Measurements from ENCODE around the gene GPNMB. TPM values are rescaled to one million over a fixed set of nuclear protein-coding genes. Genes with fewer than 3 reads are reported as not detected.

Gene GPNMB
- polyA plus RNA-seq, 1 experiment, result 54.5 TPM

DNA sequence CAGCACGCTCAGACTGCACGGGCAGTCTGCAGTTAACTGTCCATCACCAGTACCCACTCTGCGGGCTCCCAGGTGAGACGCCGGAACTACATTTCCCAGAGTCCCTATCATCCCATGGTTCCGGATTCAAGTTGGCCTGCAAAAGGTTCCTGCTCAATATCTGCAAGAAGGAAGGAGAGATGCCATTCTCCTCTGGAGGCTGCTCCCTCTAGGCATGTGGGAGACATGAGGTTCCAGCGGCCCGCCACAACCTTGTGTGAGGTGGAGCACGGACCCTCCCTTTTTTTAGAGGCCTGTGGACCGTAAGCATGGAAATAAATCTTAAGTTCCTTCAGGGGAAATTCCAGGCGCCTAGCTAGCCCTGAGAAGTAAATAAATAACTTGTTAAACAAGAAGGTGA lies 35.0 kb upstream of the GPNMB start:
- TF ChIP-seq, protein P1, sequence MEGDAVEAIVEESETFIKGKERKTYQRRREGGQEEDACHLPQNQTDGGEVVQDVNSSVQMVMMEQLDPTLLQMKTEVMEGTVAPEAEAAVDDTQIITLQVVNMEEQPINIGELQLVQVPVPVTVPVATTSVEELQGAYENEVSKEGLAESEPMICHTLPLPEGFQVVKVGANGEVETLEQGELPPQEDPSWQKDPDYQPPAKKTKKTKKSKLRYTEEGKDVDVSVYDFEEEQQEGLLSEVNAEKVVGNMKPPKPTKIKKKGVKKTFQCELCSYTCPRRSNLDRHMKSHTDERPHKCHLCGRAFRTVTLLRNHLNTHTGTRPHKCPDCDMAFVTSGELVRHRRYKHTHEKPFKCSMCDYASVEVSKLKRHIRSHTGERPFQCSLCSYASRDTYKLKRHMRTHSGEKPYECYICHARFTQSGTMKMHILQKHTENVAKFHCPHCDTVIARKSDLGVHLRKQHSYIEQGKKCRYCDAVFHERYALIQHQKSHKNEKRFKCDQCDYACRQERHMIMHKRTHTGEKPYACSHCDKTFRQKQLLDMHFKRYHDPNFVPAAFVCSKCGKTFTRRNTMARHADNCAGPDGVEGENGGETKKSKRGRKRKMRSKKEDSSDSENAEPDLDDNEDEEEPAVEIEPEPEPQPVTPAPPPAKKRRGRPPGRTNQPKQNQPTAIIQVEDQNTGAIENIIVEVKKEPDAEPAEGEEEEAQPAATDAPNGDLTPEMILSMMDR (IDR thresholded peaks at IDR 0.05; ENCODE audit: insufficient read depth, low read depth, low read length), result no peak
- ChIA-PET CTCF (no interaction called here), POLR2A (no interaction called here)
- 0 out of 2 replicates have a peak, but pooled peaks cover 1% of the 10 kb centered on the region for H3K27me3 ChIP-seq (ENCODE audit: control insufficient read depth, insufficient read depth, low read length)
- no peaks in the 10 kb centered on the region for H3K36me3 ChIP-seq (ENCODE audit: control insufficient read depth, insufficient read depth, low read length)
- H3K4me3 ChIP-seq (ENCODE audit: low read depth, low read length), result no peak overlapping the region
- DNase-seq (ENCODE audit: low read depth), result no peak

DNA sequence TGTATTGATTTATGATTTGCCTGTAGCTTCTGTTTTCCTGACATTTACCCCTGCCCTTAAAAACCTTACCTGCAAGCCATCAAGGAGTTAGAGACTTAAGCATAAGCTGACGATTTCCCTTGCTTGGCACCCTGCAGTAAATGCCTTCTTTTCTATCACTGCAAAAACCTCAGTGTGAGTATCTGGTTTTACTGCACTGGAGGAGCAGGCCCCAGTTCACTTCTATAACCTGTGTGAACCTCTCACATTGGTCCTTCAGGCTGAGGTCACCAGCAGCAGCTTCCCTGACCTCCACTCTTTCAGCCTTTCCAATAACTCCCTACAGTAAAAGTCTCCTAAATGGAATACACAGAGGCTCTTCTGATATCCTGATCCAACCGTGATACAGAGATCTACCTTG lies 34.2 kb upstream of the GPNMB start:
- ChIA-PET CTCF (no interaction called here), POLR2A (no interaction called here)
- TF ChIP-seq, protein P1 (IDR thresholded peaks at IDR 0.05; ENCODE audit: insufficient read depth, low read depth, low read length), result no peak
- no peak overlapping the region for H3K4me3 ChIP-seq (ENCODE audit: low read depth, low read length)
- DNase-seq (ENCODE audit: low read depth), result no peak
- no peaks in the 10 kb centered on the region for H3K36me3 ChIP-seq (ENCODE audit: control insufficient read depth, insufficient read depth, low read length)
- H3K27me3 ChIP-seq (ENCODE audit: control insufficient read depth, insufficient read depth, low read length), result 0 out of 2 replicates have a peak, but pooled peaks cover 1% of the 10 kb centered on the region

DNA sequence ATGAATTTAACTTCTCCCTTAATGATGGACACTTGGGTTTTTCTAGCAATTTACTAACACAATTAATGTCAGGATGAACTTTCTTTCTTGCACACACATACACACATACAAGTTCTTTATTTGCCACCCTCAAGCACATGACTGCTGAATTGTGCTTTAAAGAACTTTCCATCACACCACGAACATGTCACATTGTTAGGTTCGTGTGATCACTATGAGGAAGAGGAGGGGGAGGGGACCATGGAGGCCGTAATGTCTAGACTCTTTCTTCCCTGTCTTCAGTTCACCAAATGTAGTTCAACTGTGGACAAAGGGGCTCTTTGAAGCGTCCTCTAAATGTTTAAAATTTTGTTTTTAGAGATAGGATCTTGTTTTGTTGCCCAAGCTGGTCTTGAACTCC lies 33.7 kb upstream of the GPNMB start:
- no peaks in the 10 kb centered on the region for H3K36me3 ChIP-seq (ENCODE audit: control insufficient read depth, insufficient read depth, low read length)
- ChIA-PET CTCF (no interaction called here), POLR2A (no interaction called here)
- H3K4me3 ChIP-seq (ENCODE audit: low read depth, low read length), result no peak overlapping the region
- 0 out of 2 replicates have a peak, but pooled peaks cover 1% of the 10 kb centered on the region for H3K27me3 ChIP-seq (ENCODE audit: control insufficient read depth, insufficient read depth, low read length)
- TF ChIP-seq, protein P1 (IDR thresholded peaks at IDR 0.05; ENCODE audit: insufficient read depth, low read depth, low read length), result no peak
- no peak for DNase-seq (ENCODE audit: low read depth)

DNA sequence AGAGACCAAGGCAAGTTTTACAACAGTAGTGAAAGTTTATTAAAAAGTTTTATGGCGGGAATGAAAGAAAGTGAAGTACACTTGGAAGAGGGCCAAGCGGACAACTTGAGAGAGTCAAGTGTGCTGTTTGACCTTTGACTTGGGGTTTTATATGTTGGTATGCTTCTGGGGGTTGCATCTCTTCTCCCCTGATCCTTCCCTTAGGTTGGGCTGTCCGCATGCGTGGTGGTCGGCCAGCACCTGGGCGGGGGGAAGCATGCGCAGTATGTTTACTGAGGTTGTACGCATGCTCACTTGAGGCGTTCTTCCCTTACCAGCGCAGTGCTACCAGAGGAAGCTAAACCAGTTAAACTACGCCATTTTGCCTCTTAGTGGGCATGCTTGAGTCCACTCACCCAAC lies 32.8 kb upstream of the GPNMB start:
- no peaks in the 10 kb centered on the region for H3K36me3 ChIP-seq (ENCODE audit: control insufficient read depth, insufficient read depth, low read length)
- ChIA-PET POLR2A (no interaction called here), CTCF (no interaction called here)
- no peak overlapping the region for H3K4me3 ChIP-seq (ENCODE audit: low read depth, low read length)
- H3K27me3 ChIP-seq (ENCODE audit: control insufficient read depth, insufficient read depth, low read length), result 0 out of 2 replicates have a peak, but pooled peaks cover 1% of the 10 kb centered on the region
- TF ChIP-seq, protein P1 (IDR thresholded peaks at IDR 0.05; ENCODE audit: insufficient read depth, low read depth, low read length), result no peak
- DNase-seq (ENCODE audit: low read depth), result no peak

DNA sequence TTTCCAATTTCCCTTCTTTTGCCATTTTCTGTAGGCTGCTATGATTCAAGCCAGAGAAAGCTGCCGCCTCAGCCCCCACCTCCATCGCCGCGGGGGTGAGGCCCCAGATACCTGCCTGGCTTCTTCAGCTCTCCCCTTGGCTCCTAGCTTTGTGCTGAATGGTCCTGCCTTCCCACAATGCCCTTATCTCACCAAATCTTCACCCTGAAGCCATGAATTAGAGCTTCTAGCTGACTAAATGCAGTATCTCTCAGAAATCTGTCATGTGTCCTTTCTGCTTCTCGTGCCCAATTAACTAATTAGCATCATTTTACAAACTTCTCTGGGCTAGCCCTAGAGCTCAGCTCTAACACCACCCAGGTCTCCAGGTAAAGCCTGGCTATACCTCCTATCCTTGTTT lies 32.2 kb upstream of the GPNMB start:
- H3K4me3 ChIP-seq (ENCODE audit: low read depth, low read length), result no peak overlapping the region
- POLR2A ChIA-PET, result no interaction called here
- H3K27me3 ChIP-seq (ENCODE audit: control insufficient read depth, insufficient read depth, low read length), result 0 out of 2 replicates have a peak, but pooled peaks cover 1% of the 10 kb centered on the region
- CTCF ChIA-PET, result no interaction called here
- DNase-seq (ENCODE audit: low read depth), result no peak
- H3K36me3 ChIP-seq (ENCODE audit: control insufficient read depth, insufficient read depth, low read length), result no peaks in the 10 kb centered on the region
- TF ChIP-seq, protein P1 (IDR thresholded peaks at IDR 0.05; ENCODE audit: insufficient read depth, low read depth, low read length), result no peak
